Sigmoid colon (tissue), 4 donors: ENCODE data around the gene ATP6AP1.

Experiments
- EP300 ChIP-seq, 4 donors: sonication (generic); formaldehyde crosslinking; IDR thresholded peaks; one replicate each; pipeline ENCODE4 v1.6.1; 2017; ENCODE audit warnings: antibody characterized with exemption in 4 of 4
- POLR2A ChIP-seq, 2 donors: fragments of 450-650 bp; IDR thresholded peaks; one replicate each; pipeline ENCODE4 v1.6.1; 2016; ENCODE audit warnings: antibody characterized with exemption in 2 of 2, mild to moderate bottlenecking in 2 of 2, moderate library complexity in 2 of 2
- POLR2AphosphoS5 ChIP-seq, 4 donors: sonication (generic); formaldehyde crosslinking; IDR thresholded peaks; one replicate each; pipeline ENCODE4 v1.6.1; 2017; ENCODE audit warnings: antibody characterized with exemption in 4 of 4
- TF ChIP-seq, protein P1 (sequence below), 4 experiments: fragments of 450-650 bp in 3 of 4; fragments of 200-600 bp in 1 of 4; IDR thresholded peaks; one replicate each; pipeline ENCODE4 v1.5.1; 2016 to 2019; ENCODE audit warnings: antibody characterized with exemption in 4 of 4, mild to moderate bottlenecking in 3 of 4, moderate library complexity in 2 of 4

DNA sequence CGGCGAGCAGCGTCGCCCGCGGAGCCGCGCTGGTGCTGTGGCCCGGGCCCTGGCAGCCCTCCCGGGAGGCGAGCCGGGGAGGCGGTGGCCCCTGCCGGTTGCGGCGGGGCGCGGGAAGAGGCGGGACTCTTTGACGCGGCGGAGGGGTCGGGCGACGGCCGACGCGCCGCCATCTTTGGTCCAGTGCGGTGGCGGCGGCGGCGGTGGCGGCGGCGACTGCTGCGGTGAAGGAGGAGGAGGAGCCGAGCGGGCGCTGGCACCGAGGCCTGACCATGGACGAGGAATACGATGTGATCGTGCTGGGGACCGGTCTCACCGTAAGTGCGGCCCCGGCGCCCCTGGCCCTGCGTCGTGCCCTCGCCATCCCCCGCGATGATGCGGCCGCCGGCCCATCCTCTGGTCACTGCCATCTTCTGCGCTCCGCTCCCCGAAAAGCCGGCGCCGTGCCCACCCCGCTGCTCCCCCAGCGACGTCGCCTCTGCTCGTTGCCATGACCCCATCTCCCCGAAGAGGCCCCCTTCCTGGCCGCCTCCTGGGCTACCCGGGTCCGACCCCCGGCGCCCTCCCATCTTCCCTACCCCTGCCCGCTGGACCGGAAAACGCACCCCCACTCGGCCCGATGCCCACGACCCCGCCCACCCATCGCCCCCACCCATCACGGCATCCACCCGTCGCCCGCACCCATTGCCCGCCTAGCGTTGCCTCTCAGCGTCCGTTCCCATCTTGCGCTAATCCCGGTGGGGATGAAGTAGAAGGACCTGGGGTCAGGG is 8.7 kb downstream of the ATP6AP1 start, which contains the start of gene GDI1:
- TF ChIP-seq, protein P1, sequence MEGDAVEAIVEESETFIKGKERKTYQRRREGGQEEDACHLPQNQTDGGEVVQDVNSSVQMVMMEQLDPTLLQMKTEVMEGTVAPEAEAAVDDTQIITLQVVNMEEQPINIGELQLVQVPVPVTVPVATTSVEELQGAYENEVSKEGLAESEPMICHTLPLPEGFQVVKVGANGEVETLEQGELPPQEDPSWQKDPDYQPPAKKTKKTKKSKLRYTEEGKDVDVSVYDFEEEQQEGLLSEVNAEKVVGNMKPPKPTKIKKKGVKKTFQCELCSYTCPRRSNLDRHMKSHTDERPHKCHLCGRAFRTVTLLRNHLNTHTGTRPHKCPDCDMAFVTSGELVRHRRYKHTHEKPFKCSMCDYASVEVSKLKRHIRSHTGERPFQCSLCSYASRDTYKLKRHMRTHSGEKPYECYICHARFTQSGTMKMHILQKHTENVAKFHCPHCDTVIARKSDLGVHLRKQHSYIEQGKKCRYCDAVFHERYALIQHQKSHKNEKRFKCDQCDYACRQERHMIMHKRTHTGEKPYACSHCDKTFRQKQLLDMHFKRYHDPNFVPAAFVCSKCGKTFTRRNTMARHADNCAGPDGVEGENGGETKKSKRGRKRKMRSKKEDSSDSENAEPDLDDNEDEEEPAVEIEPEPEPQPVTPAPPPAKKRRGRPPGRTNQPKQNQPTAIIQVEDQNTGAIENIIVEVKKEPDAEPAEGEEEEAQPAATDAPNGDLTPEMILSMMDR (IDR thresholded peaks at IDR 0.05), result no peak
- peak; percentile 66 to 90 (median 84) for TF ChIP-seq POLR2AphosphoS5 (IDR thresholded peaks at IDR 0.05)
- peak; percentile 30 to 35 for TF ChIP-seq POLR2A (IDR thresholded peaks at IDR 0.05)
- TF ChIP-seq EP300 (IDR thresholded peaks at IDR 0.05), result no peak
